ENCODE results near the gene HPN.
"Not testable (repeated sequence)": the region's sequence is repeated elsewhere in the genome, so short reads cannot be mapped to it uniquely, and the experiment has no call there.

HPN gene

DNA sequence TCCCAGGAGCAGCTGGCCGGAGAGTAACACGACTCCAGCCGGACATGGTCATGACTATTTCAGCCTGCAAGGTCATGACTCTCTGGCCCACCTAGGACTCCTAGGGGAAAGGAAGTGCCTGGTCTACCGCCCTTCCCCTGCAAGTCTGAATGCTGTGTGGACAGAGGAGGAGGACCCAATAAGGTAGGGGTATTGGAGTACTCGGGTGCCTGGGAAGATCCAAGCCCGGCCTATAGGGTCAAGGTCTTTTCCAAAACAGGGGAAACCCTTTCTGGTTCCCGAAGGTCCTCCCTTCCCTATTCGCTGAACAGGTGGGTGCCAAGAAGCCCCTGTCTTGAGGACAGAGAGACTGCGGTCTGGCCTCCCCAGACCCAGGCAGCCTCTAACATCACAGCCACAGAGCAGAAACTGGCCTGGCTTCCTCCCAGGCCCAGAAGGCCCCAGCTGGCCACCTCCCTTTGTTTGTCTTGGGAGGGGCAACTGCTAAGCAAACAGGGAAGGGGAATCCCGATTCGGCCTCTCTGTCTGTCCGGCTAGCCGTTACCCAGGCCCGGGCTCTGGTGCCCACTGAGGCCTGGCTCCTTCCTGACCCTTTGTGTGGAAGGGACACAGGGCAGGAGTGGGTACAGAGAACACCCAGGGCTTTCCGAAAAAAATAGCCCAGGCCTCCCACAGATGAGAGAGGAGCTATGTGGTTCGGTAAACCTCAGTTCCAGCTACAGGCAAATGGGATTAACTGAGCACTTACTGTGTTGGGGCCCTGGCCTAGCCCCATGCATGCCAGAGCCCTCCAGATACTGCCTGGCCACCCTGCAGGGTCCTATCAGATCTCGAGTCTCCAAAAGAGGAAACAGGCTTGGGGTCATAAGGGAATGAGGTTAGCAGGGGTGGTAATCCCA, 46.6 kb upstream of the HPN start:
- Histone ChIP-seq H3K4me1 (ENCODE audit: insufficient read depth, low read length, severe bottlenecking) (peaks cover 23% of the 10 kb centered on the region), H3K27ac (ENCODE audit: low read depth, low read length, poor library complexity, severe bottlenecking) (no peak overlapping the region)
- TF ChIP-seq EZH2 (IDR thresholded peaks at IDR 0.05; ENCODE audit: borderline replicate concordance, low read length), result no peak
- TF ChIP-seq, protein P1, sequence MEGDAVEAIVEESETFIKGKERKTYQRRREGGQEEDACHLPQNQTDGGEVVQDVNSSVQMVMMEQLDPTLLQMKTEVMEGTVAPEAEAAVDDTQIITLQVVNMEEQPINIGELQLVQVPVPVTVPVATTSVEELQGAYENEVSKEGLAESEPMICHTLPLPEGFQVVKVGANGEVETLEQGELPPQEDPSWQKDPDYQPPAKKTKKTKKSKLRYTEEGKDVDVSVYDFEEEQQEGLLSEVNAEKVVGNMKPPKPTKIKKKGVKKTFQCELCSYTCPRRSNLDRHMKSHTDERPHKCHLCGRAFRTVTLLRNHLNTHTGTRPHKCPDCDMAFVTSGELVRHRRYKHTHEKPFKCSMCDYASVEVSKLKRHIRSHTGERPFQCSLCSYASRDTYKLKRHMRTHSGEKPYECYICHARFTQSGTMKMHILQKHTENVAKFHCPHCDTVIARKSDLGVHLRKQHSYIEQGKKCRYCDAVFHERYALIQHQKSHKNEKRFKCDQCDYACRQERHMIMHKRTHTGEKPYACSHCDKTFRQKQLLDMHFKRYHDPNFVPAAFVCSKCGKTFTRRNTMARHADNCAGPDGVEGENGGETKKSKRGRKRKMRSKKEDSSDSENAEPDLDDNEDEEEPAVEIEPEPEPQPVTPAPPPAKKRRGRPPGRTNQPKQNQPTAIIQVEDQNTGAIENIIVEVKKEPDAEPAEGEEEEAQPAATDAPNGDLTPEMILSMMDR (IDR thresholded peaks at IDR 0.05; ENCODE audit: low read length), result no peak

DNA sequence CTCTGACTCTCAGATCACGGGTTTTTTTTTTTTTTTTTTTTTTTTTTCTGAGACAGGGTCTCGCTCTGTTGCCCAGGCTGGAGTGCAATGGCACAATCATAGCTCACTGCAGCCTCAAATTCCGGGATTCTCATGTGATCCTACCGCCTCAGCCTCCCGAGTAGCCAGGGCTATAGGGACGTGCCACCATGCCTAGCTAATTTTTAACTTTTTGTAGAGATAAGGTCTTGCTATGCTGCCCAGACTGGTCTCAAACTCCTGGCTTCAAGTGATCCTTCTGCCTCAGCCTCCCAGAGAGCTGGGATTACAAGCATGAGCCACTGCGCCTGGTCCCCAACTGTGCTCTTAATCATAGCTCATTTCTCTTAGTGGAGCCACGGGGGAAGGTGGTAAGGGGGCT, 46.0 kb upstream of the HPN start:
- H3K9me3 ChIP-seq (ENCODE audit: low read length), result no peaks in the 10 kb centered on the region
- H3K9ac ChIP-seq (ENCODE audit: low read length), result no peak overlapping the region
- H3K9me2 ChIP-seq (ENCODE audit: low read depth, low read length), result no peaks in the 10 kb centered on the region
- TF ChIP-seq, protein P1 (IDR thresholded peaks at IDR 0.05; ENCODE audit: low read length), result no peak
- TF ChIP-seq EZH2 (IDR thresholded peaks at IDR 0.05; ENCODE audit: borderline replicate concordance, low read length), result no peak
- H2AFZ ChIP-seq (ENCODE audit: low read length), result no peak overlapping the region
- no peaks in the 10 kb centered on the region for H3K36me3 ChIP-seq (ENCODE audit: insufficient read depth, low read length)
- peaks cover 25% of the 10 kb centered on the region for H3K4me1 ChIP-seq (ENCODE audit: insufficient read depth, low read length, severe bottlenecking)
- H3K4me3 ChIP-seq (ENCODE audit: low read depth, low read length, poor library complexity, severe bottlenecking), result no peak overlapping the region
- H4K20me1 ChIP-seq (ENCODE audit: insufficient read depth, low read length), result no peaks in the 10 kb centered on the region
- H3K27me3 ChIP-seq (ENCODE audit: insufficient read depth, low read length), result peaks cover 24% of the 10 kb centered on the region; the same call in 1 of the 2 replicates
- H3K79me2 ChIP-seq (ENCODE audit: insufficient read depth, low read length), result no peaks in the 10 kb centered on the region
- no peak overlapping the region for H3K4me2 ChIP-seq (ENCODE audit: low read length)
- H3K27ac ChIP-seq (ENCODE audit: low read depth, low read length, poor library complexity, severe bottlenecking), result no peak overlapping the region
- no peaks in the 10 kb centered on the region for H3F3A ChIP-seq (ENCODE audit: insufficient read depth, low read length)

More for the DNA sequence above, 46.6 kb upstream of the HPN start:
- Histone ChIP-seq H4K20me1 (ENCODE audit: insufficient read depth, low read length) (no peaks in the 10 kb centered on the region), H3K27me3 (ENCODE audit: insufficient read depth, low read length) (peaks cover 24% of the 10 kb centered on the region; the same call in 1 of the 2 replicates), H3K9ac (ENCODE audit: low read length) (no peak overlapping the region), H3K4me3 (ENCODE audit: low read depth, low read length, poor library complexity, severe bottlenecking) (no peak overlapping the region), H3K4me2 (ENCODE audit: low read length) (no peak overlapping the region), H3K9me3 (ENCODE audit: low read length) (no peaks in the 10 kb centered on the region), H3K79me2 (ENCODE audit: insufficient read depth, low read length) (no peaks in the 10 kb centered on the region), H2AFZ (ENCODE audit: low read length) (no peak overlapping the region), H3K9me2 (ENCODE audit: low read depth, low read length) (no peaks in the 10 kb centered on the region), H3F3A (ENCODE audit: insufficient read depth, low read length) (no peaks in the 10 kb centered on the region), H3K36me3 (ENCODE audit: insufficient read depth, low read length) (no peaks in the 10 kb centered on the region)

DNA sequence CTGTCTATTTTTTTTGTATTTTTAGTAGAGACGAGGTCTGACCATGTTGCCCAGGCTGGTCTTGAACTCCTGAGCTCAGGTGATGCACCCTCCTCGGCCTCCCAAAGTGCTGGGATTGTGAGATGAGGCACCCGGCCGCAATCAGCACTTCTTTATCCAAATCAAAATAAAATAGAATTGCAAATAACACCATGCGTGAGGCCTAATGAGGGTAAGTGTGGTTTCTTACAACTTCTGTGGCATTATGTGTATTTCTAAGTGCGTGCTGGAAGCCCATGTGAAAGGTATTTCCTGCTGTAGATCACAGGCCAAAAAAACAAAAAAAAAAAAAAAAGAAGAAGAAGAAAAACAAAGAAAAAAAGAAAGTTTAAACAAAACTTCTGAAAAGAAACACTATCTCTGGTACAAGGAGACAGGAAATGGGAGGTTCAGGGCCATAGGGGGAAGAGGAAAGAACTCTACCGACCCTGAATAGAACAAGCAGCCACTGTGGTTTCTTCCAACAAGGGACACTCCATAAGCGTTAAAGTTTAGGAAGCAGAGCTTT, 44.4 kb upstream of the HPN start:
- Histone ChIP-seq H3F3A (ENCODE audit: insufficient read depth, low read length) (no peaks in the 10 kb centered on the region), H3K79me2 (ENCODE audit: insufficient read depth, low read length) (peaks cover 11% of the 10 kb centered on the region), H3K4me3 (ENCODE audit: low read depth, low read length, poor library complexity, severe bottlenecking) (no peak overlapping the region), H3K9me3 (ENCODE audit: low read length) (no peaks in the 10 kb centered on the region), H2AFZ (ENCODE audit: low read length) (no peak overlapping the region), H3K27me3 (ENCODE audit: insufficient read depth, low read length) (peaks cover 9% of the 10 kb centered on the region; the same call in 1 of the 2 replicates), H4K20me1 (ENCODE audit: insufficient read depth, low read length) (no peaks in the 10 kb centered on the region), H3K9ac (ENCODE audit: low read length) (no peak overlapping the region), H3K36me3 (ENCODE audit: insufficient read depth, low read length) (peaks cover 4% of the 10 kb centered on the region; the same call in 1 of the 2 replicates), H3K27ac (ENCODE audit: low read depth, low read length, poor library complexity, severe bottlenecking) (no peak overlapping the region), H3K4me1 (ENCODE audit: insufficient read depth, low read length, severe bottlenecking) (peaks cover 35% of the 10 kb centered on the region), H3K4me2 (ENCODE audit: low read length) (no peak overlapping the region; the same call in 1 of the 2 replicates), H3K9me2 (ENCODE audit: low read depth, low read length) (no peaks in the 10 kb centered on the region)
- no peak for TF ChIP-seq EZH2 (IDR thresholded peaks at IDR 0.05; ENCODE audit: borderline replicate concordance, low read length)
- TF ChIP-seq, protein P1 (IDR thresholded peaks at IDR 0.05; ENCODE audit: low read length), result no peak

DNA sequence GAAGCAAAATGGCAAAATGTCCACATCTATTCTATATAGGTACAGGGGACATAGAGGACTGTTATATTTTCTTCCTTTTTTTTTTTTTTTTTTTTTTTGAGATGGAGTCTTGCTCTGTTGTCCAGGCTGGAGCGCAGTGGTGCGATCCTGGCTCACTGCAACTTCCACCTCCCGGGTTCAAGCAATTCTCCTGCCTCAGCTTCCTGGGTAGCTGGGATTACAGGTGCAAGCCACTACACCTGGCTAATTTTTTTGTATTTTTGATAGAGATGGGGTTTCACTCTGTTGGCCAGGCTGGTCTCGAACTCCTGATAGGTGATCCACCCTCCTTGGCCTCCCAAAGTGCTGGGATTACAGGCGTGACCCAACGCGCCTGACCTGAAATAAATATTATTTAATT, 43.3 kb upstream of the HPN start:
- not testable (repeated sequence) for H4K20me1 ChIP-seq (ENCODE audit: insufficient read depth, low read length); H3K9me2 ChIP-seq (ENCODE audit: low read depth, low read length); H3K9me3 ChIP-seq (ENCODE audit: low read length); H3K4me3 ChIP-seq (ENCODE audit: low read depth, low read length, poor library complexity, severe bottlenecking); H3F3A ChIP-seq (ENCODE audit: insufficient read depth, low read length); H3K27me3 ChIP-seq (ENCODE audit: insufficient read depth, low read length); H3K4me2 ChIP-seq (ENCODE audit: low read length); H3K9ac ChIP-seq (ENCODE audit: low read length); H2AFZ ChIP-seq (ENCODE audit: low read length); H3K27ac ChIP-seq (ENCODE audit: low read depth, low read length, poor library complexity, severe bottlenecking)
- H3K36me3 ChIP-seq (ENCODE audit: insufficient read depth, low read length), result peaks cover 12% of the 10 kb centered on the region; the same call in 1 of the 2 replicates
- peaks cover 46% of the 10 kb centered on the region for H3K4me1 ChIP-seq (ENCODE audit: insufficient read depth, low read length, severe bottlenecking)
- peaks cover 18% of the 10 kb centered on the region for H3K79me2 ChIP-seq (ENCODE audit: insufficient read depth, low read length)
